ENCODE data around the gene PRICKLE4. TPM values are rescaled to one million over a fixed set of nuclear protein-coding genes. Genes with fewer than 3 reads are reported as not detected.

PRICKLE4 gene
- 3.3 TPM for total RNA-seq
- long read RNA-seq, result 0 reads

- ATAC-seq (peak; percentile 36), DNase-seq (ENCODE audit: missing footprints) (peak; percentile 76)
- intact Hi-C loops (cut with DNase I), result loop anchor here (1.0 to 10.0 kb wide), 4 partner anchors 157 to 1104 kb away; no protein-coding TSS in a partner anchor
Measured at GRCh38 chr6:41780551-41781365, at the start of gene PRICKLE4. Gene PRICKLE4 (plus strand): TSS chr6:41780782. CDS start chr6:41783474, 2,692 bp downstream.

GRCh38 chr6:41731561-41732086 lies 49.0 kb upstream of the PRICKLE4 start:
- no peak for DNase-seq (ENCODE audit: missing footprints)
- no peak for ATAC-seq
- intact Hi-C loops (cut with DNase I), result no loop called here

GRCh38 chr6:41732149-41732548 lies 48.4 kb upstream of the PRICKLE4 start:
- intact Hi-C loops (cut with DNase I), result no loop called here
- DNase-seq (ENCODE audit: missing footprints), result no peak
- ATAC-seq, result no peak

- no peak for DNase-seq (ENCODE audit: missing footprints)
- ATAC-seq, result no peak
- intact Hi-C loops (cut with DNase I), result no loop called here
Measured at GRCh38 chr6:41732591-41733359, 47.8 kb upstream of the PRICKLE4 start.

DNA sequence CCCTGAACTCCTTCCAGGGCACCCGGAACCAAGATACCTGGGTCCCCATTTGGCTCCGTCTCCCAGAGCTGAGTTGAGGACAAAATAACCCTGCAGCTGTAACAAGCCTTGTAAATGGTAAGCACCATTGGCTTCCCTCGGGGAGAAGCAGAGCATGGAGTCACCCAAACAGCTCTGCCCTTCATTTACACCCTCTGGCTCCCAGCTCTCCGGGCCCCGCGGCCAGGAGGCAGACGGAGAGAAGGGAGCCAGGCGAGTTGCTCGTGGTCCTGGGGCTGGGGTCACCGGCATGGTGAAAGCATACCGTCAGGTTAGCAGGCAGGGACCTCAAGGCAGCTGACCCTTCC lies 47.2 kb upstream of the PRICKLE4 start:
- DNase-seq (ENCODE audit: missing footprints) (no peak), ATAC-seq (no peak)
- intact Hi-C loops (cut with DNase I), result no loop called here

DNA sequence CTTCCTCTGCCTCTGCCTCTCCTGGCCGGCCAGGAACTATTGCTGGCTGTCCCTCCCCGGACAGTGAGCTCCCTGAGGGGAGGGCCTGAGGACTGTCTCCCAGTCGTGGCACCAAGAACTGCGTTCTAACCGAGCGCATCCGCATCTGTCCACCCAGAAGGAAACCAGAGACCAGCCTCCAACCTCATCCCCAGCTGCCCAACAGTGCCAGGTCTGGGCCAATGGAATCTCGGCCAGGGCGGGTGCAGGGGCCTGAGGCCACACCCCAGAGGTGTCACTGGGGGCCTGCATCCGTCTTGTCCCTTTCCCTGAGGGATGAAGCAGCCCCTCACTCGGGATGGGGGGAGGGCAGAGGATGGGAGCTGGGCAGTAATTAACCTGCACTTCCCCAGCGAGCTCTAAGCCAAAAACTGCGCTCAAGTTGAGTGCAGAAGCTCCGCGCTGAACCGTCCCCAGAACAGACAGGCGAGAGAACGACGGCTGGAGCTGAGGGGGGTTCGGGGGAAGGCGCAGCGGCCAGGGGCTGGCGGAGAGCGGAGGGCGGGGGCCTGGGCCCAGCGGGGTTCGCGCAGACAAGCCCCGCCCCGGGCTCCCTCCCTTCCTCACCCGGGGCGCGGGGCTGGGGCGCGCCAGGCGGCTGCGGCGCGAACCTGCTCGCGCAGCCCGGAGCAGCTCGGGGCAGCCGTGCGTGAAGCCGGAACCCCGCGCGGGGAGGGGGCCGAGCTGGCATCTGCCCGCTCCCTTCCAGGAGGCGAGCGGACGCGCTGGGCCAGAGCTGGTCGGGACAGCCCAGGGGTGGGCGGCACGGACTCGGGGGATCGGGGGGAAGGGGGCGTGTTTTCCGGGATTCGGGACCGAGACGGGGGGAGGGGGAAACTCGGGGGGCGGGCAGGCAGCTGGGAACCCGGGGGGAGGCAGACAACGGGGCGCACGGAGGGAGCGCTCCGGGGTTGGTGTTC lies 46.6 kb upstream of the PRICKLE4 start:
- DNase-seq (ENCODE audit: missing footprints) (peak; percentile 91), ATAC-seq (peak; percentile 75)
- intact Hi-C loops (cut with DNase I), result loop anchor here (2.0 kb wide), 2 partner anchors 45 to 53 kb away; partner anchors contain the start of genes FRS3 and TOMM6

DNA sequence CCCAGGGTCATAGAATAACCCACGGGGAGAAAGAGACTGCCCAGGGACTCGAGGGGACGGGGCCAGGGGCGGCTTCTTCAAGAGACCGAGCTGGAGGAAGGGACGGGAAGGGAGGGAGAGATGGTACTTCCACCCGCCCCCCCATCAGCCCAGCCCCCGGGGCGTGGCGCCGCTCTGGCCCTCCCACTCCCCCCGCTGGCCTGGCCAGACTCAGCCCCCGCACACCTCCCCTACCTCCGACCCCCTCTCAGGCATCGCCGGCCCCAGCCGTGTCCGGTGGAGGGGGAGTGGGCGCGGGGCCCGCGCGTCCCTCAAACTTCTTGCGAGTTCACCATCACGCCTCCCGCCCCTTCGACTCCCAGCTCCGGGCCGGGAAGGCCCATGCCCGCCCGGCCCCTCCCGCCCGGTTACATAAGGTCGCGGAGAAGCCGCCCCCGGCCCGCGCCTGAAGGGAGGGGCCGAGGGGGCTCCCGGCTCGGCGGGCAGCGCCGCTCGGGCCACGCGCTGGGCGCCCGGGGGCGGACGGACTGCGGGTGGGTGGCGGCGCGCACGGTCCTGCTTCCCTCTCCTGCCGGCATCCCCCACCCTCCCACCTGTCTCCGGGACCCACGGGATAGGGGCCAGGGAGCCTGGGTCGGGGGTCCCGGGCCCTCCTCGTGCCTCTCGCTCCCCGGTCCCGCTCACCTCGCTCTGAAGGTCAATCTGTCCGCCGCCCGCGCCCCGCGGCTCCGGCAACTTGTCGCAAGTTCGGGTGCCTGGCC lies 45.7 kb upstream of the PRICKLE4 start:
- intact Hi-C loops (cut with DNase I), result loop anchor here (1.0 to 2.0 kb wide), 3 partner anchors 29 to 52 kb away; partner anchors contain the start of genes FRS3 and TOMM6
- ATAC-seq, result peak; percentile 83
- peak; percentile 93 for DNase-seq (ENCODE audit: missing footprints)

DNA sequence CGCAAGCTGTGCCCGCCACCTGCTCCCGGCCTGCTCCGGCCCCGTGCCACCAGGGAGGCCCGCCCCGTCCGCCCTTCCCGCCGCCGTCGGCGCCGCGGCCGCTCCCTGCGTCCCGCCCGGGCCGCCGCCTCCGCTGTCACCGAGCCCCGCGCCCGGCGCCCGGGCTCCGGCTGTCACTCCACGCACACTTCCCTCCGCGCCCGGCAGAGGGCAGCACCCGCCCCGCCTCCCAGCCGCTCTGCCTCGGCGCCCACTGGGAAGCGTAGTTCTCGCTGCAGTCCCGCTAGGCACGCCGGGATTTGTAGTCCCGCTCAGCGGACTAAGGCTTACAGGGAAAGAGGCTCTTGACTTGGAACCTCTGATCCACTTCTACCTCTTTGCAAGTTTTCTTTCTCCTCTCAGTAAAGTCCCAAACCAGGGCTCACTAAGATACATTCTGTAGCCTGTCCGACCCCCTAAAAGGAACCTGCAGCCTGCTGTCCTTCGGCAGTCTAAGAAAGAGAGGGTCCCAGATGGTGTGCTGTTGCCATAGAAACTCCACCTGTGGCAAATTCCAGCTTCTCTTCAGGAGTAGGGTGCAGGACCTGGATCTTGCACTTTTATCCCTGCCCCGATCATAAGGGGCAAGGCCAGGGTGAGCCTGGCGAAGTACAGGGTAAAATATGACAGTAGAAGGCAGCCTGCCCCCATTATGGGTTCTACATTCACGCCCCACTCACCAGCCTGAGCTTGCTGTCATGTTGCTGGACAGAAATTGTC lies 45.0 kb upstream of the PRICKLE4 start, which contains the start of gene TFEB:
Gene TFEB, minus strand, starts transcription at position 182 of the 759 bp plus-strand sequence. CDS start 44,395 bp downstream, outside the sequence.
- peak; percentile 70 for ATAC-seq
- intact Hi-C loops (cut with DNase I), result loop anchor here (1.0 to 2.0 kb wide), 3 partner anchors 29 to 51 kb away; partner anchors contain the start of genes FRS3 and TOMM6

GRCh38 chr6:41736186-41736733 lies 44.3 kb upstream of the PRICKLE4 start:
- DNase-seq (ENCODE audit: missing footprints), result no peak
- intact Hi-C loops (cut with DNase I), result no loop called here
- ATAC-seq, result no peak

More for the DNA sequence above, 45.0 kb upstream of the PRICKLE4 start, which contains the start of gene TFEB:
- peak; percentile 98 for DNase-seq (ENCODE audit: missing footprints)

- intact Hi-C loops (cut with DNase I), result no loop called here
- ATAC-seq (no peak), DNase-seq (ENCODE audit: missing footprints) (no peak)
Measured at GRCh38 chr6:41736800-41737555, 43.6 kb upstream of the PRICKLE4 start.

- no peak for ATAC-seq
- no peak for DNase-seq (ENCODE audit: missing footprints)
- intact Hi-C loops (cut with DNase I), result no loop called here
Measured at GRCh38 chr6:41737591-41738130, 42.9 kb upstream of the PRICKLE4 start.

DNA sequence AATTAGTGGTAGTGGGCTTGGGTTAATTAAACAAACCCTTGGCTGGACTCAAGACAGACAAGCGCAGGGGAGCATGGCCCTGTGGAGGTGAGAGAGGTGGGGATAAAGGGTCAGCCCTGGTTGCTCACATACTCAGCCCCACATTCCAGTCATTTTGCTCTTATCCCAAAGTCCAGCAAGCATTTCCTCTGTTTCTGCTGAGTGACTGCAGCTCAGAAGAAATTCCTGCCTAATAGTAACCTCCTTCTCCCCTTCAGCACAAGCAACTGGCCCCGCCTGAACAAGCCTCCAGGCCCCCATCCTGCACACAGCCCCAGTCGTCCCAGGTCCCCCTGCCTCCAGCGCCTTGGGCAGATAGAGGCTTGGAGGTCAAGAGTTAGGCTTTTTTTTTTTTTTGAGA lies 41.5 kb upstream of the PRICKLE4 start:
- intact Hi-C loops (cut with DNase I), result no loop called here
- DNase-seq (ENCODE audit: missing footprints) (no peak), ATAC-seq (no peak)

DNA sequence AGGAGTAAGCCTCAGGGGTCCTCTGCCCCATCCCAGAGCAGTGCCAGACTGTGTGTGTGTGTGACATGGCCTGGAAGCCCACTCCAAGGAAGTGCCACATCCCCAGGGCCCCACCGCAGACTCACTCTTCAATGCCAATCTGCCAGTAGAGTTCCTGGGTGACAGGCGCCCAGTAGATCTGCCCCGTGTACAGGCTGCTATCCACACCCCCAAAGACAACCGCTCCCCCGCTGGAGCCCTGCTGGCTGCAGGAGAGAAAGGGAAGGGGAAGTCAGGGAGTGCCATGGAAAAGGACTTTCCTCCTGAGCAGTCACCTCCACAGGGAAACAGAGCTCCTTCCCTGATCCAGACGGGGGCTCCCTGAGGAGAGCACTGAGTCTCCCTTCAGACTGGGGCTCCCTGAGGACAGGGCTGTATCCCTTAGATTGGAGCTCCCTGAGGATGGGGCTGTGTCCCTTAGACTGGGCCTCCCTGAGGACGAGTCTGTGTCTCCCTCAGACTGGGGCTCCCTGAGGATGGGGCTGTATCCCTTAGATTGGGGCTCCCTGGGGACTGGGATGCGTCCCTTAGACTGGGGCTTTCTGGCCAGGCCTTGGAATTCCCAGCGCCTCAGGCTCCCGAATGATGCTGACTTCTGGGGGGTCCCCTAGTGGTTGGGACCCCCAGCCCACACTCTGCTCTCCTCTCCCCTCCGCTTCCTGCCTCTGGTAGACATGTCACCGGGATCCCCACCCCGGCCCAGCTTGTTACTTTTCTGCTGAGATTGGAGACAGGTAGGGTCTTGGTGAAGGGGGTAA lies 40.0 kb upstream of the PRICKLE4 start:
- ATAC-seq (no peak), DNase-seq (ENCODE audit: missing footprints) (no peak)
- intact Hi-C loops (cut with DNase I), result no loop called here

DNA sequence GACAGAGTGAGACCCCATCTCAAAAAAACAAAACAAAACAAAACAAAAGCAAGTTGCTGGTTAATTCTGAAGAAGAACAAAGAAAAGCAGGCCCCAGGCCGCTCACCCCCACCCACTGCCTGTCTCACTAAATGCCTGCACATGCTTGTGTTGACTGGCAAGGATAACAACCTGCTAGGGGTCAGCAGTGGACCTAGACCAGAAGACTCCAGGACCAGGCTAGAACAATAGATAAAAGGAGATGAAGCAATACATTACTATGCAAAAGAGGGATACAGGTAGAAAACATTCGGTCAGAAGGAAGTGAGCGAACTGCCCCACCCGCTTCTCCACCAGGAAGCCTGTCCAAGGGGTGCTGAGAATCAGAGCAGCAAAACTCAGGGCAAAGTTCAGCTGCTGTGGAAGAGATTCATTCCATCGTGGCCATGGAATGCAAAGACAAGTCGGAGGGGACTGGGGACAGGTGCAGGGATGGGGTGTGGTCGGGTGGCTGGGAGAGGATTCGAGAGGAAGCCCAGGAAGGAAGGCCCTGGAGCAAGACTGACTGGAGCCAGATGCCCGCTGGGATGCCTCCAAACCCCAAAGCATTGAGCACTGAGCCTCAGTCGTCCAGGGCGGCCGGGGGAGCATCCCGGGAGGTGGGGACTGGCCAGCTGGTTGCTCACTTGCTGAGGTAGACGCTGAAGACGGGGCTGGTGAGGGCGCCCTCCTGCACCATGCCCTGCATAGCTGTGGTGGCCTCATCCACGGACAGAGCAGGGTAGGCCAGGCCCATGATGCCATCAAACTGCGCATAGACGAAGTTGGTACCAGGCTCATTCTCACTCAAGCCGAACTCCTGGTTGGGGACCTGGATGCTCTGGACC lies 38.7 kb upstream of the PRICKLE4 start:
- DNase-seq (ENCODE audit: missing footprints) (no peak), ATAC-seq (no peak)
- intact Hi-C loops (cut with DNase I), result no loop called here
